Naive thymus-derived CD4-positive, alpha-beta T cell (primary cell): Measurements from ENCODE around the gene IFT52. TPM values are rescaled to one million over a fixed set of nuclear protein-coding genes. Genes with fewer than 3 reads are reported as not detected.
A peak's percentile ranks its signal among the peaks of the same experiment; 100 is the strongest.
"Not testable (repeated sequence)": the region's sequence is repeated elsewhere in the genome, so short reads cannot be mapped to it uniquely, and the experiment has no call there.

Source experiments
- ATAC-seq: fragments of 150-1000 bp; cut with Tn5 transposase; 2 replicates; pipeline ENCODE4 v1.10.0; 2021; ENCODE audit warnings: mild to moderate bottlenecking, moderate library complexity
- CTCF ChIA-PET: fragments of 350-600 bp; sonication (Branson Sonifier 250); formaldehyde crosslinking; loops from one replicate; lab custom pipeline; 2021; ENCODE audit warnings: antibody characterized with exemption; lab: Charles Lee
- POLR2A ChIA-PET: fragments of 350-600 bp; sonication (Branson Sonifier 250); formaldehyde crosslinking; loops from one replicate; lab custom pipeline; 2021; ENCODE audit warnings: antibody characterized with exemption, inconsistent platforms; lab: Charles Lee
- DNase-seq, 9 donors: peaks; one replicate each; pipeline versions ENCODE4 v3.0.0 to v3.0.0-alpha.2; 2020 to 2022; ENCODE audit warnings: mixed read lengths in 1 of 9
- H3K27ac ChIP-seq: one replicate; pipeline ENCODE4 v1.7.0; 2013; ENCODE audit warnings: mild to moderate bottlenecking, low read depth, low read length, moderate library complexity
- H3K27me3 ChIP-seq, 2 donors: one replicate each; pipeline ENCODE4 v1.7.0; 2013; ENCODE audit warnings: low read length in 2 of 2, mild to moderate bottlenecking in 2 of 2, moderate library complexity in 2 of 2; ENCODE audit not compliant: control insufficient read depth in 2 of 2, insufficient read depth in 2 of 2
- H3K36me3 ChIP-seq, 3 experiments: 1 replicate in 2 of 3; 2 replicates in 1 of 3; pipeline ENCODE4 v1.7.0; 2013; ENCODE audit warnings: low read length in 3 of 3, mild to moderate bottlenecking in 3 of 3, moderate library complexity in 1 of 3; ENCODE audit not compliant: insufficient read depth in 3 of 3, control insufficient read depth in 2 of 3
- H3K4me1 ChIP-seq, 2 donors: one replicate each; pipeline ENCODE4 v1.7.0; 2013; ENCODE audit warnings: low read length in 2 of 2, mild to moderate bottlenecking in 2 of 2, moderate library complexity in 1 of 2; ENCODE audit not compliant: control insufficient read depth in 2 of 2, insufficient read depth in 2 of 2
- H3K4me3 ChIP-seq: 2 replicates; pipeline ENCODE4 v1.7.0; 2013; ENCODE audit warnings: mild to moderate bottlenecking, low read length
- H3K9me3 ChIP-seq, 3 experiments: 1 replicate in 2 of 3; 2 replicates in 1 of 3; pipeline ENCODE4 v1.7.0; 2013; ENCODE audit warnings: low read length in 3 of 3; ENCODE audit not compliant: control insufficient read depth in 2 of 3
- H3K27ac Mint-ChIP-seq, 9 donors: one replicate each; pipeline ENCODE4 v1.8.0; 2020 to 2022; ENCODE audit warnings: mixed read lengths in 9 of 9, mild to moderate bottlenecking in 8 of 9, moderate library complexity in 5 of 9, inconsistent platforms in 2 of 9
- H3K27me3 Mint-ChIP-seq, 5 donors: one replicate each; pipeline ENCODE4 v1.8.0; 2021 to 2022; ENCODE audit warnings: mixed read lengths in 5 of 5, mild to moderate bottlenecking in 1 of 5
- H3K36me3 Mint-ChIP-seq, 5 donors: one replicate each; pipeline ENCODE4 v1.8.0; 2020 to 2022; ENCODE audit warnings: mixed read lengths in 5 of 5, mild to moderate bottlenecking in 3 of 5, inconsistent platforms in 1 of 5
- H3K4me1 Mint-ChIP-seq, 7 donors: one replicate each; pipeline ENCODE4 v1.8.0; 2020 to 2022; ENCODE audit warnings: mixed read lengths in 7 of 7, mild to moderate bottlenecking in 3 of 7, inconsistent platforms in 1 of 7
- H3K4me3 Mint-ChIP-seq, 10 donors: one replicate each; pipeline ENCODE4 v1.8.0; 2020 to 2022; ENCODE audit warnings: mild to moderate bottlenecking in 10 of 10, mixed read lengths in 10 of 10, moderate library complexity in 6 of 10, inconsistent platforms in 2 of 10
- H3K9me3 Mint-ChIP-seq, 11 donors: one replicate each; pipeline ENCODE4 v1.8.0; 2020 to 2022; ENCODE audit warnings: mixed read lengths in 11 of 11, mild to moderate bottlenecking in 4 of 11, inconsistent platforms in 1 of 11, moderate library complexity in 1 of 11
- intact Hi-C, 2 donors: fragments of 100-400 bp; cut with micrococcal nuclease; formaldehyde crosslinking; loops; one replicate each; pipeline ENCODE4 v1.15.1; 2023
- polyA plus RNA-seq, 2 donors: library from polyadenylated mRNA; unstranded; fragments of 300-500 nt; fragmentation: Illumina TruSeq; gene quantifications; one replicate each; pipeline ENCODE4 v1.2.3, GENCODE V29; 2021
- total RNA-seq, 6 experiments: library from RNA in 5 of 6; stranded (reverse) in 5 of 6; gene quantifications; 1 replicate in 5 of 6; 2 replicates in 1 of 6; pipeline ENCODE4 v1.2.3 and lab custom pipeline; 2021 to 2026

Gene IFT52
- total and polyA plus RNA-seq, 7 experiments from 2014 or later = 14.8 to 34.9 (median 17.9) TPM

DNA sequence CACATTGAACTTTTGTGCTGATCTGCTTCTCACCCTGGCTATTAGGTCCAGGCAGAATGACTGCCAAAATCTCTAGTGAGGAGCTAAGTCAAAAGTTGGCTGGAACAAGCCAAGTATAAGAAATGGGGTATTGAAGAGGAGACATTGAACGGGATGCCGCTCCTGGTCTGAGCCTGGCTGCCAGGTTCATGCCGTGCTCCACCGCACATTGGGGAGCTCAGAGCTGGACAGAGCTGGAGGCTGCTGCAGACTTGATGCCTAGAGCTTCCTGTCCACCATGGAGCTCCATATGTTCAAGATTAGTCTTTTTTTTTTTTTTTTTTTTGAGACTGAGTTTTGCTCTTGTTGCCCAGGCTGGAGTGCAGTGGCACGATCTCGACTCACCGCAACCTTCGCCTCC is 4.1 kb upstream of the IFT52 start:
- Histone ChIP-seq H3K9me3 (no peaks in the 10 kb centered on the region), H3K4me1 (peaks cover 5 to 9% of the 10 kb centered on the region in 2 donors), H3K27ac (no peak overlapping the region), H3K27me3 (no peaks in the 10 kb centered on the region), H3K4me3 (no peak overlapping the region), H3K36me3 (no peaks in the 10 kb centered on the region)
- no peak for DNase-seq
- Mint-ChIP-seq H3K36me3 (peaks cover 0 to 4% (median 0%) of the 10 kb centered on the region in 5 donors), H3K27ac (no peak overlapping the region), H3K4me3 (no peak overlapping the region), H3K27me3 (peaks cover 0 to 8% (median 0%) of the 10 kb centered on the region in 5 donors), H3K4me1 (peaks cover 14 to 20% (median 17%) of the 10 kb centered on the region in 7 donors), H3K9me3 (no peaks in the 10 kb centered on the region)
- ChIA-PET CTCF (interaction anchor here (0.6 kb wide), 3 partner anchors 27 to 946 kb away, joined by 3 read pairs; no protein-coding TSS in a partner anchor), POLR2A (no interaction called here)
- ATAC-seq = no peak
- intact Hi-C loops = no loop called here

- H3K27ac Mint-ChIP-seq, H3K27me3 ChIP-seq, POLR2A ChIA-PET, H3K36me3 Mint-ChIP-seq, ATAC-seq, H3K4me3 ChIP-seq, H3K9me3 ChIP-seq, CTCF ChIA-PET, H3K27ac ChIP-seq, intact Hi-C loops, H3K9me3 Mint-ChIP-seq, DNase-seq, H3K27me3 Mint-ChIP-seq, H3K36me3 ChIP-seq: not testable (repeated sequence)
- Mint-ChIP-seq H3K4me3 (peak overlapping the region in 3 of 10 donors; percentile 8 to 47 (median 44)), H3K4me1 (peaks cover 18 to 21% (median 21%) of the 10 kb centered on the region in 7 donors)
- peaks cover 5 to 10% of the 10 kb centered on the region in 2 donors for H3K4me1 ChIP-seq
Observed at GRCh38 chr20:43588526-43588925, 2.2 kb upstream of the IFT52 start.

DNA sequence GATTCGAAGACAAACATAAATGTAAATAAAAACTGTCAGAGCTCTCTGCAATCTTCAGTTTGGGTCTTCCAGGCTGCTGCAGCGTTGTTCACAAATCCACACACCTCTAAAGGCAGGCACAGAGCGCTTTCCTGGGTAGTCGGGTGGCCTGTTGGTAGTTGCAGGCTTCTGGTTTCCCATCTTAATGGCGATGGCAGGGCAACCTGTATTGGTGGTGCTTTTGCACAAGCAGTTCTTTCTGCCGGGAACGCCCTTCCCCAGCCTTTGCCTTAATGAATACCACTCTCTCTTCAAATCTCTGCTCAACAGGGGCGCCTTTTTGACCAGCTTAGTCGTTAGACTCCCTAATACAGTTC is 723 bp upstream of the IFT52 start:
- ChIA-PET CTCF (no interaction called here), POLR2A (interaction anchor here (0.6 to 1.3 kb wide), 3 partner anchors 72 to 133 kb away, joined by 3 to 9 read pairs (median 3); partner anchors contain the start of gene SRSF6)
- H3K4me3 Mint-ChIP-seq = peak overlapping the region; percentile 90 to 97 (median 94)
- no peaks in the 10 kb centered on the region for H3K9me3 Mint-ChIP-seq
- H3K4me1 ChIP-seq = peaks cover 5 to 10% of the 10 kb centered on the region in 2 donors
- peak overlapping the region; percentile 90 for H3K4me3 ChIP-seq
- peaks cover 0 to 5% (median 0%) of the 10 kb centered on the region in 5 donors for H3K27me3 Mint-ChIP-seq
- H3K36me3 Mint-ChIP-seq = peaks cover 4 to 9% (median 7%) of the 10 kb centered on the region in 5 donors
- intact Hi-C loops = loop anchor here (1.0 to 10.0 kb wide), 11 partner anchors 76 to 1973 kb away; partner anchors contain the start of genes MYBL2 (in 2 of the 2), OSER1 (in 2 of the 2), SRSF6 (in 2 of the 2) and CHD6 (in 1 of the 2)
- peak overlapping the region; percentile 88 for H3K27ac ChIP-seq
- DNase-seq (peak in 1 of 9 donors; percentile 22), ATAC-seq (no peak)
- H3K27ac Mint-ChIP-seq = peak overlapping the region; percentile 91 to 98 (median 97)
- no peaks in the 10 kb centered on the region for H3K36me3 ChIP-seq
- H3K9me3 ChIP-seq = no peaks in the 10 kb centered on the region
- no peaks in the 10 kb centered on the region for H3K27me3 ChIP-seq
- H3K4me1 Mint-ChIP-seq = peaks cover 17 to 21% (median 21%) of the 10 kb centered on the region in 7 donors

DNA sequence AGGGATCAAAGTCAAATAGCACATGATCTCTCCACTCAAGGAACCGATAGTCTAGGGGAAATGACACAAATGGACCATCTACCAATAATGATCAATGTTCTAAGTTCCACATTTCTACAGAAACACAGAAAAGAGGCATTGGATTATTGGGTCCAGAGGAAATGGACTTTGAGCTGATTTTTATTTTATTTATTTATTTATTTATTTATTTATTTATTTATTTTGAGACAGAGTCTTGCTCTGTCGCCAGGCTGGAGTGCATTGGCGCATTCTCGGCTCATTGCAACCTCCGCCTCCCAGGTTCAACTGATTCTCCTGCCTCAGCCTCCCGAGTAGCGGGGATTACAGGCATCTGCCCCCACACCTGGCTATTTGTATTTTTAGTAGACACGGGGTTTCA is 11.2 kb downstream of the IFT52 start:
- POLR2A ChIA-PET = interaction anchor here (0.9 kb wide), 1 partner anchor 17 kb away, joined by 3 read pairs; no protein-coding TSS in a partner anchor
- intact Hi-C loops, H3K9me3 ChIP-seq, H3K4me3 Mint-ChIP-seq, H3K9me3 Mint-ChIP-seq, H3K4me3 ChIP-seq, DNase-seq, ATAC-seq, CTCF ChIA-PET, H3K27me3 Mint-ChIP-seq, H3K27me3 ChIP-seq, H3K4me1 ChIP-seq, H3K27ac ChIP-seq, H3K4me1 Mint-ChIP-seq, H3K27ac Mint-ChIP-seq: not testable (repeated sequence)
- H3K36me3 Mint-ChIP-seq = peaks cover 3 to 32% (median 12%) of the 10 kb centered on the region in 5 donors
- H3K36me3 ChIP-seq = peaks cover 4 to 42% (median 5%) of the 10 kb centered on the region in 3 experiments

GRCh38 chr20:43603124-43603523 is 12.4 kb downstream of the IFT52 start:
- Histone ChIP-seq H3K36me3 (peaks cover under 1 to 39% (median 5%) of the 10 kb centered on the region in 3 experiments), H3K27ac (no peak overlapping the region), H3K4me3 (no peak overlapping the region), H3K4me1 (no peaks in the 10 kb centered on the region), H3K27me3 (no peaks in the 10 kb centered on the region), H3K9me3 (no peaks in the 10 kb centered on the region)
- ChIA-PET POLR2A (interaction anchor here (0.8 to 0.9 kb wide), 2 partner anchors 8 to 18 kb away, joined by 3 read pairs; no protein-coding TSS in a partner anchor), CTCF (no interaction called here)
- intact Hi-C loops = no loop called here
- H3K27ac Mint-ChIP-seq = no peak overlapping the region
- H3K36me3 Mint-ChIP-seq = peaks cover 3 to 30% (median 9%) of the 10 kb centered on the region in 5 donors
- no peaks in the 10 kb centered on the region for H3K9me3 Mint-ChIP-seq
- no peaks in the 10 kb centered on the region for H3K27me3 Mint-ChIP-seq
- no peak for ATAC-seq
- H3K4me3 Mint-ChIP-seq = no peak overlapping the region
- no peak for DNase-seq
- H3K4me1 Mint-ChIP-seq = peaks cover 0 to 4% (median 0%) of the 10 kb centered on the region in 7 donors

- ChIA-PET POLR2A (no interaction called here), CTCF (no interaction called here)
- Mint-ChIP-seq H3K4me3 (no peak overlapping the region), H3K4me1 (peaks cover 0 to 4% (median 0%) of the 10 kb centered on the region in 7 donors), H3K27ac (peak overlapping the region in 1 of 9 donors; percentile 18), H3K27me3 (no peaks in the 10 kb centered on the region), H3K36me3 (peaks cover 3 to 24% (median 8%) of the 10 kb centered on the region in 5 donors), H3K9me3 (no peaks in the 10 kb centered on the region)
- Histone ChIP-seq H3K36me3 (peaks cover 0 to 25% (median 5%) of the 10 kb centered on the region in 3 experiments), H3K9me3 (no peaks in the 10 kb centered on the region), H3K27me3 (no peaks in the 10 kb centered on the region), H3K4me1 (no peaks in the 10 kb centered on the region), H3K27ac (no peak overlapping the region), H3K4me3 (no peak overlapping the region)
- DNase-seq (no peak), ATAC-seq (no peak)
- intact Hi-C loops = no loop called here
Observed at GRCh38 chr20:43605715-43606114, 15.0 kb downstream of the IFT52 start.

DNA sequence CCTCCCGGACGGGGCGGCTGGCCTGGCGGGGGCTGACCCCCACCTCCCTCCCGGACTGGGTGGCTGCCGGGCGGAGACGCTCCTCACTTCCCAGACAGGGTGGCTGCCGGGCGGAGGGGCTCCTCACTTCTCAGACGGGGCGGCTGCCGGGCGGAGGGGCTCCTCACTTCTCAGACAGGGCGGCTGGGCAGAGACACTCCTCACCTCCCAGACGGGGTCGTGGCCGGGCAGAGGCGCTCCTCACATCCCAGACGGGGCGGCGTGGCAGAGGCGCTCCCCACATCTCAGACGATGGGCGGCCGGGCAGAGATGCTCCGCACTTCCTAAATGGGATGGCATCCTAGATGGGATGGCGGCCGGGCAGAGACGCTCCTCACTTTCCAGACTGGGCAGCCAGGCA is 16.5 kb downstream of the IFT52 start:
- H3K9me3 Mint-ChIP-seq, intact Hi-C loops, POLR2A ChIA-PET, H3K4me3 ChIP-seq, H3K4me1 ChIP-seq, H3K27ac ChIP-seq, ATAC-seq, H3K27me3 Mint-ChIP-seq, H3K27ac Mint-ChIP-seq, CTCF ChIA-PET, H3K4me1 Mint-ChIP-seq, DNase-seq, H3K27me3 ChIP-seq, H3K4me3 Mint-ChIP-seq, H3K9me3 ChIP-seq: not testable (repeated sequence)
- peaks cover 3 to 28% (median 8%) of the 10 kb centered on the region in 5 donors for H3K36me3 Mint-ChIP-seq
- peaks cover 0 to 25% (median 5%) of the 10 kb centered on the region in 3 experiments for H3K36me3 ChIP-seq
